K562 (cell line): ENCODE measurements around the gene NFAM1. TPM values are rescaled to one million over a fixed set of nuclear protein-coding genes. Genes with fewer than 3 reads are reported as not detected.

Source experiments
- DACH1 ChIP-seq: fragments of 450-650 bp; IDR thresholded peaks from 2 replicates; pipeline ENCODE4 v1.6.1; 2018; ENCODE audit not compliant: partially characterized antibody
- HIVEP1 ChIP-seq: fragments of 250-450 bp; sonication (Bioruptor Pico); IDR thresholded peaks from 2 replicates; pipeline ENCODE4 v1.4.0; 2020; ENCODE audit warnings: mild to moderate bottlenecking
- MECOM ChIP-seq: fragments of 250-450 bp; sonication (Bioruptor Pico); IDR thresholded peaks from 2 replicates; pipeline ENCODE4 v1.8.0; 2022; ENCODE audit warnings: inconsistent platforms
- TEAD1 ChIP-seq, 2 experiments: fragments of 450-650 bp in 1 of 2; sonication (generic) in 1 of 2; formaldehyde crosslinking; IDR thresholded peaks; 2 replicates each; pipeline versions ENCODE4 v1.4.0 to v1.8.0; 2020 to 2022; ENCODE audit warnings: mild to moderate bottlenecking in 2 of 2, missing genetic modification reagents in 1 of 2
- TFE3 ChIP-seq: fragments of 450-650 bp; formaldehyde crosslinking; IDR thresholded peaks from 2 replicates; pipeline ENCODE4 v1.4.0; 2020; ENCODE audit warnings: mild to moderate bottlenecking, mixed read lengths
- THAP7 ChIP-seq: fragments of 250-450 bp; sonication (Bioruptor Pico); IDR thresholded peaks from 2 replicates; pipeline ENCODE4 v1.5.0; 2021
- ZBTB2 ChIP-seq: fragments of 450-650 bp; IDR thresholded peaks from 2 replicates; pipeline ENCODE4 v1.6.1; 2016; ENCODE audit warnings: antibody characterized with exemption
- ZFX ChIP-seq: sonication (generic); formaldehyde crosslinking; IDR thresholded peaks from 2 replicates; pipeline ENCODE4 v1.8.0; 2022; ENCODE audit warnings: mild to moderate bottlenecking, missing genetic modification reagents, moderate library complexity
- ZNF146 ChIP-seq: IDR thresholded peaks from one replicate; pipeline ENCODE4 v1.6.1; 2018; ENCODE audit warnings: missing compliant biosample characterization; ENCODE audit not compliant: unreplicated experiment
- ZNF395 ChIP-seq: fragments of 200-800 bp; sonication (Bioruptor generic); IDR thresholded peaks from 2 replicates; pipeline ENCODE4 v1.6.1; 2017; ENCODE audit warnings: missing genetic modification characterization, missing compliant biosample characterization
- ZNF445 ChIP-seq: fragments of 250-450 bp; sonication (Bioruptor Pico); IDR thresholded peaks from 2 replicates; pipeline ENCODE4 v1.4.0; 2020; ENCODE audit warnings: low read depth, mild to moderate bottlenecking, moderate library complexity
- polyA plus RNA-seq, 8 experiments: library from polyadenylated mRNA; depleted of rRNA in 4 of 8; stranded (reverse) in 5 of 8; unstranded in 3 of 8; fragments of >200 nt; fragmentation: Nextera tagmentation in 2 of 8; fragmentation: Illumina TruSeq in 1 of 8; extraction: Ambion mirVana in 2 of 8; extraction: Trizol in 1 of 8; gene quantifications; 2 replicates each; pipeline versions ENCODE4 v1.2.1 to v1.2.3, GENCODE V29; 2011 to 2014; ENCODE audit warnings: inconsistent platforms in 1 of 8, missing spikeins in 1 of 8
- total RNA-seq, 7 experiments: library from RNA; depleted of rRNA in 6 of 7; stranded (reverse); fragments of >200 nt in 6 of 7; fragmentation: Illumina TruSeq in 2 of 7; extraction: Trizol in 2 of 7; gene quantifications; 2 replicates each; pipeline versions ENCODE4 v1.2.1 to v1.2.3, GENCODE V29; 2011 to 2021; ENCODE audit warnings: low replicate concordance in 1 of 7
- TF ChIP-seq, protein P1 (sequence below): fragments of 250-450 bp; sonication (Bioruptor Pico); IDR thresholded peaks from 2 replicates; pipeline ENCODE4 v1.5.0; 2021; ENCODE audit warnings: mild to moderate bottlenecking, borderline replicate concordance
- TF ChIP-seq, protein P2 (sequence below): sonication (generic); formaldehyde crosslinking; IDR thresholded peaks from 2 replicates; pipeline ENCODE4 v1.8.1; 2023; ENCODE audit warnings: mild to moderate bottlenecking, missing genetic modification reagents

NFAM1 gene
- total and polyA plus RNA-seq, 9 of the 15 experiments (the other 6 are each of a cell fraction or from before 2014, with no cell fraction given), result 0.01 to 0.18 (median 0.03) TPM; not detected in 5

- TF ChIP-seq DACH1 (no peak), TFE3 (CRISPR knock-in tag) (no peak), HIVEP1 (CRISPR knock-in tag) (no peak), ZNF445 (CRISPR knock-in tag) (no peak), ZFX (CRISPR knock-in tag) (peak; percentile 25; the same call in 1 of the 2 replicates), TEAD1 (CRISPR knock-in tag; IDR thresholded peaks at IDR 0.05) (peak in 1 of 2 experiments; percentile 86; a peak in 2 of 4 replicates), THAP7 (CRISPR knock-in tag) (no peak), MECOM (CRISPR knock-in tag) (no peak), ZNF395 (CRISPR knock-in tag) (no peak), ZNF146 (no peak), ZBTB2 (no peak)
- TF ChIP-seq, protein P1, sequence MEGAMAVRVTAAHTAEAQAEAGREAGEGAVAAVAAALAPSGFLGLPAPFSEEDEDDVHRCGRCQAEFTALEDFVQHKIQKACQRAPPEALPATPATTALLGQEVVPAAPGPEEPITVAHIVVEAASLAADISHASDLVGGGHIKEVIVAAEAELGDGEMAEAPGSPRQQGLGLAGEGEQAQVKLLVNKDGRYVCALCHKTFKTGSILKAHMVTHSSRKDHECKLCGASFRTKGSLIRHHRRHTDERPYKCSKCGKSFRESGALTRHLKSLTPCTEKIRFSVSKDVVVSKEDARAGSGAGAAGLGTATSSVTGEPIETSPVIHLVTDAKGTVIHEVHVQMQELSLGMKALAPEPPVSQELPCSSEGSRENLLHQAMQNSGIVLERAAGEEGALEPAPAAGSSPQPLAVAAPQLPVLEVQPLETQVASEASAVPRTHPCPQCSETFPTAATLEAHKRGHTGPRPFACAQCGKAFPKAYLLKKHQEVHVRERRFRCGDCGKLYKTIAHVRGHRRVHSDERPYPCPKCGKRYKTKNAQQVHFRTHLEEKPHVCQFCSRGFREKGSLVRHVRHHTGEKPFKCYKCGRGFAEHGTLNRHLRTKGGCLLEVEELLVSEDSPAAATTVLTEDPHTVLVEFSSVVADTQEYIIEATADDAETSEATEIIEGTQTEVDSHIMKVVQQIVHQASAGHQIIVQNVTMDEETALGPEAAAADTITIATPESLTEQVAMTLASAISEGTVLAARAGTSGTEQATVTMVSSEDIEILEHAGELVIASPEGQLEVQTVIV (CRISPR knock-in tag), result no peak
- TF ChIP-seq, protein P2, sequence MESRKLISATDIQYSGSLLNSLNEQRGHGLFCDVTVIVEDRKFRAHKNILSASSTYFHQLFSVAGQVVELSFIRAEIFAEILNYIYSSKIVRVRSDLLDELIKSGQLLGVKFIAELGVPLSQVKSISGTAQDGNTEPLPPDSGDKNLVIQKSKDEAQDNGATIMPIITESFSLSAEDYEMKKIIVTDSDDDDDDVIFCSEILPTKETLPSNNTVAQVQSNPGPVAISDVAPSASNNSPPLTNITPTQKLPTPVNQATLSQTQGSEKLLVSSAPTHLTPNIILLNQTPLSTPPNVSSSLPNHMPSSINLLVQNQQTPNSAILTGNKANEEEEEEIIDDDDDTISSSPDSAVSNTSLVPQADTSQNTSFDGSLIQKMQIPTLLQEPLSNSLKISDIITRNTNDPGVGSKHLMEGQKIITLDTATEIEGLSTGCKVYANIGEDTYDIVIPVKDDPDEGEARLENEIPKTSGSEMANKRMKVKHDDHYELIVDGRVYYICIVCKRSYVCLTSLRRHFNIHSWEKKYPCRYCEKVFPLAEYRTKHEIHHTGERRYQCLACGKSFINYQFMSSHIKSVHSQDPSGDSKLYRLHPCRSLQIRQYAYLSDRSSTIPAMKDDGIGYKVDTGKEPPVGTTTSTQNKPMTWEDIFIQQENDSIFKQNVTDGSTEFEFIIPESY, result peak; percentile 30; the same call in 1 of the 2 replicates
These were observed 5.5 kb upstream of the NFAM1 start (continued) for GRCh38 chr22:42437488-42438292.
